GM12878 (cell line): ENCODE measurements around the gene PCTP.

Source experiments
- EP300 ChIP-seq, 2 experiments: fragments of 150-350 bp in 1 of 2; IDR thresholded peaks; 2 replicates each; pipeline ENCODE4 v1.6.1; 2011 to 2012; ENCODE audit warnings: low read depth in 2 of 2, low read length in 2 of 2, borderline replicate concordance in 1 of 2, improper control_type of control experiment in 1 of 2, inconsistent platforms in 1 of 2; ENCODE audit not compliant: control insufficient read depth in 1 of 2
- TF ChIP-seq, protein P1 (sequence below), 3 experiments: IDR thresholded peaks in 2 of 3; conservative IDR thresholded peaks in 1 of 3; 2 replicates each; pipeline ENCODE4 v1.5.1; 2011; ENCODE audit warnings: low read depth in 3 of 3, low read length in 3 of 3, mild to moderate bottlenecking in 3 of 3, control low read depth in 2 of 3, moderate library complexity in 2 of 3, inconsistent platforms in 1 of 3, mixed read lengths in 1 of 3; ENCODE audit not compliant: control insufficient read depth in 2 of 3, insufficient read depth in 1 of 3; ENCODE audit errors: extremely low read depth in 1 of 3

DNA sequence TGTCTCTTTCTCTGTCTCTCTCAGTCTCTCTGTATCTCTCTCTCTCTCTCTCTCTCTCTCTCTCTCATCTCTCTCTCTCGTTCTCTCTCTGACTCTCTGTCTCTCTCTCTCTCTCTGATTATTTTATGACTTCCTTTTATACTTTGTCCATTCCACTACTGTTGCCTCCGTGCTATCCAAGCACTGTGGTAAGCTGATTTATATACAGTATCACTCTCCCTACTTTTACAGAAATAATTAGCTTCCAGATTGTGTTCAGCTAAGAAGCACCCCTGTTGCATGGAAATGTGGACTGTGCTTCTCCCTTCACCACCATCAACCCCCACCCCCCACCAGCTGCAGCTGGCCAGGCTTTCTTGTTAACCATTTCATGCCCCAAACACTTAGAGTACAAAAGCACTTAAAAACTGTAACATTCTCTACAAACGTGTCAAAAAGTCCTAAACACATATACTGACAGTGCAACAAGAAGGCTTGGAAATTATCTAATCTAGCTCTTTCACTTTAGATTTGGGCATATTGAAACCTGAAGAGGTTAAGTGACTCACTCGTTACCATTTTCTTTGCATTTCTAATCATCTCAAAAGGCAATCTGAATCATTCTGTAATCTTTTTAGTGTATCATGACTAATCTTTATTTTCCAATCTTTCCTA, 16.6 kb upstream of the PCTP start:
- TF ChIP-seq, protein P1, sequence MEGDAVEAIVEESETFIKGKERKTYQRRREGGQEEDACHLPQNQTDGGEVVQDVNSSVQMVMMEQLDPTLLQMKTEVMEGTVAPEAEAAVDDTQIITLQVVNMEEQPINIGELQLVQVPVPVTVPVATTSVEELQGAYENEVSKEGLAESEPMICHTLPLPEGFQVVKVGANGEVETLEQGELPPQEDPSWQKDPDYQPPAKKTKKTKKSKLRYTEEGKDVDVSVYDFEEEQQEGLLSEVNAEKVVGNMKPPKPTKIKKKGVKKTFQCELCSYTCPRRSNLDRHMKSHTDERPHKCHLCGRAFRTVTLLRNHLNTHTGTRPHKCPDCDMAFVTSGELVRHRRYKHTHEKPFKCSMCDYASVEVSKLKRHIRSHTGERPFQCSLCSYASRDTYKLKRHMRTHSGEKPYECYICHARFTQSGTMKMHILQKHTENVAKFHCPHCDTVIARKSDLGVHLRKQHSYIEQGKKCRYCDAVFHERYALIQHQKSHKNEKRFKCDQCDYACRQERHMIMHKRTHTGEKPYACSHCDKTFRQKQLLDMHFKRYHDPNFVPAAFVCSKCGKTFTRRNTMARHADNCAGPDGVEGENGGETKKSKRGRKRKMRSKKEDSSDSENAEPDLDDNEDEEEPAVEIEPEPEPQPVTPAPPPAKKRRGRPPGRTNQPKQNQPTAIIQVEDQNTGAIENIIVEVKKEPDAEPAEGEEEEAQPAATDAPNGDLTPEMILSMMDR (IDR thresholded peaks at IDR 0.05 in 2 of 3, conservative IDR thresholded peaks at IDR 0.05 in 1 of 3; ENCODE audit: control insufficient read depth in 2 of 3, extremely low read depth in 1 of 3, insufficient read depth in 1 of 3, low read depth in 3 of 3, low read length in 3 of 3), result no peak
- TF ChIP-seq EP300 (IDR thresholded peaks at IDR 0.05; ENCODE audit: borderline replicate concordance in 1 of 2, control insufficient read depth in 1 of 2, low read depth in 2 of 2, low read length in 2 of 2), result no peak
